Fibroblast of lung (primary cell): ENCODE measurements around the gene DIAPH3. TPM values are rescaled to one million over a fixed set of nuclear protein-coding genes. Genes with fewer than 3 reads are reported as not detected.

ENCODE experiments used
- DNase-seq, 2 donors: peaks; one replicate each; pipeline versions ENCODE4 v3.0.0 to v3.0.0-alpha.2; 2010; ENCODE audit warnings: low read depth in 2 of 2
- H2AFZ ChIP-seq: 2 replicates; pipeline ENCODE4 v1.5.1; 2012; ENCODE audit warnings: low read length, control low read depth, inconsistent platforms
- H3K27ac ChIP-seq: 2 replicates; pipeline ENCODE4 v1.5.1; 2011; ENCODE audit warnings: low read length, control low read depth; ENCODE audit not compliant: insufficient read depth
- H3K27me3 ChIP-seq: 2 replicates; pipeline ENCODE4 v1.5.1; 2011; ENCODE audit warnings: mild to moderate bottlenecking, low read length; ENCODE audit not compliant: control insufficient read depth, insufficient read depth
- H3K36me3 ChIP-seq: 2 replicates; pipeline ENCODE4 v1.5.1; 2011; ENCODE audit warnings: low read length; ENCODE audit not compliant: control insufficient read depth, insufficient read depth
- H3K4me1 ChIP-seq: 2 replicates; pipeline ENCODE4 v1.5.1; 2011; ENCODE audit warnings: low read length; ENCODE audit not compliant: control insufficient read depth, insufficient read depth; ENCODE audit errors: extremely low read depth
- H3K4me2 ChIP-seq: 2 replicates; pipeline ENCODE4 v1.5.1; 2011; ENCODE audit warnings: low read length, control low read depth; ENCODE audit not compliant: insufficient read depth; ENCODE audit errors: extremely low read depth
- H3K4me3 ChIP-seq, 4 experiments: fragments of 200-600 bp in 1 of 4; sonication (generic) in 1 of 4; replicated peaks in 1 of 4; 2 replicates each; pipeline ENCODE4 v1.5.1; 2011 to 2016; ENCODE audit warnings: low read length in 4 of 4, low read depth in 3 of 4, mild to moderate bottlenecking in 3 of 4, control low read depth in 2 of 4, inconsistent platforms in 1 of 4, mixed read lengths in 1 of 4; ENCODE audit not compliant: insufficient read depth in 1 of 4; ENCODE audit errors: control extremely low read depth in 1 of 4
- H3K79me2 ChIP-seq: 2 replicates; pipeline ENCODE4 v1.5.1; 2012; ENCODE audit warnings: mild to moderate bottlenecking, low read length, inconsistent platforms; ENCODE audit not compliant: control insufficient read depth, insufficient read depth
- H3K9ac ChIP-seq: 2 replicates; pipeline ENCODE4 v1.5.1; 2011; ENCODE audit warnings: mild to moderate bottlenecking, low read length, control low read depth; ENCODE audit not compliant: insufficient read depth
- H3K9me3 ChIP-seq: 2 replicates; pipeline ENCODE4 v1.5.1; 2012; ENCODE audit warnings: low read depth, low read length; ENCODE audit not compliant: control insufficient read depth, insufficient read depth
- H4K20me1 ChIP-seq: 2 replicates; pipeline ENCODE4 v1.5.1; 2011; ENCODE audit warnings: low read length; ENCODE audit not compliant: control insufficient read depth, insufficient read depth; ENCODE audit errors: extremely low read depth
- CTCF ChIP-seq, 2 donors: IDR thresholded peaks in 1 of 2; conservative IDR thresholded peaks in 1 of 2; 1 replicate in 1 of 2; 2 replicates in 1 of 2; pipeline ENCODE4 v1.5.1; 2011 to 2012; ENCODE audit warnings: low read length in 2 of 2, control low read depth in 1 of 2, inconsistent platforms in 1 of 2, low read depth in 1 of 2, mild to moderate bottlenecking in 1 of 2
- EZH2 ChIP-seq: IDR thresholded peaks from 2 replicates; pipeline ENCODE4 v1.5.1; 2012; ENCODE audit warnings: low read length, control low read depth, mild to moderate bottlenecking; ENCODE audit errors: missing control alignments
- polyA plus RNA-seq, 2 donors: library from polyadenylated mRNA; depleted of rRNA in 1 of 2; stranded (reverse) in 1 of 2; unstranded in 1 of 2; fragments of >200 nt; gene quantifications; 2 replicates each; pipeline ENCODE4 v1.2.1, GENCODE V29; 2011 to 2012; ENCODE audit warnings: missing spikeins in 1 of 2
- total RNA-seq: library from RNA; depleted of rRNA; stranded (reverse); fragments of >200 nt; gene quantifications from 2 replicates; pipeline ENCODE4 v1.2.1, GENCODE V29; 2014

The DIAPH3 gene
- total and polyA plus RNA-seq, 2 donors (not counting 1 experiment from before 2014, with no cell fraction given) = 5.9 to 10.9 TPM

GRCh38 chr13:60080850-60081249 lies 82.9 kb downstream of the DIAPH3 start:
- DNase-seq = no peak
- Histone ChIP-seq H4K20me1 (no peaks in the 10 kb centered on the region), H3K36me3 (no peaks in the 10 kb centered on the region), H3K27me3 (no peaks in the 10 kb centered on the region), H3K79me2 (peaks cover 5% of the 10 kb centered on the region), H2AFZ (no peak overlapping the region), H3K4me3 (no peak overlapping the region), H3K4me1 (peaks cover 2% of the 10 kb centered on the region), H3K27ac (no peak overlapping the region), H3K4me2 (no peak overlapping the region), H3K9ac (no peak overlapping the region), H3K9me3 (no peaks in the 10 kb centered on the region)
- TF ChIP-seq EZH2 (no peak), CTCF (conservative IDR thresholded peaks at IDR 0.05 in 1 of 2, IDR thresholded peaks at IDR 0.05 in 1 of 2; ENCODE audit: low read depth in 1 of 2, low read length in 2 of 2) (no peak)

GRCh38 chr13:60078226-60078625 lies 85.5 kb downstream of the DIAPH3 start:
- Histone ChIP-seq H3K79me2 (peaks cover 5% of the 10 kb centered on the region), H3K27ac (no peak overlapping the region), H3K9me3 (no peaks in the 10 kb centered on the region), H3K36me3 (no peaks in the 10 kb centered on the region), H2AFZ (no peak overlapping the region), H3K4me2 (no peak overlapping the region), H3K27me3 (no peaks in the 10 kb centered on the region), H3K4me1 (peaks cover 2% of the 10 kb centered on the region), H4K20me1 (no peaks in the 10 kb centered on the region), H3K4me3 (no peak overlapping the region), H3K9ac (no peak overlapping the region)
- no peak for DNase-seq
- TF ChIP-seq CTCF (conservative IDR thresholded peaks at IDR 0.05 in 1 of 2, IDR thresholded peaks at IDR 0.05 in 1 of 2; ENCODE audit: low read depth in 1 of 2, low read length in 2 of 2) = no peak
- TF ChIP-seq EZH2 = no peak

GRCh38 chr13:60075850-60076249 lies 87.9 kb downstream of the DIAPH3 start:
- no peaks in the 10 kb centered on the region for H3K9me3 ChIP-seq
- no peak overlapping the region for H3K4me3 ChIP-seq
- no peak overlapping the region for H3K9ac ChIP-seq
- no peaks in the 10 kb centered on the region for H3K4me1 ChIP-seq
- peaks cover 3% of the 10 kb centered on the region for H3K79me2 ChIP-seq
- H3K4me2 ChIP-seq = no peak overlapping the region
- TF ChIP-seq EZH2 (no peak), CTCF (conservative IDR thresholded peaks at IDR 0.05 in 1 of 2, IDR thresholded peaks at IDR 0.05 in 1 of 2; ENCODE audit: low read depth in 1 of 2, low read length in 2 of 2) (no peak)
- no peaks in the 10 kb centered on the region for H3K36me3 ChIP-seq
- H3K27ac ChIP-seq = no peak overlapping the region
- no peak overlapping the region for H2AFZ ChIP-seq
- no peaks in the 10 kb centered on the region for H4K20me1 ChIP-seq
- H3K27me3 ChIP-seq = no peaks in the 10 kb centered on the region
- DNase-seq = no peak
